Pancreas (tissue), 10 donors: ENCODE data around the gene DCHS2. TPM values are rescaled to one million over a fixed set of nuclear protein-coding genes. Genes with fewer than 3 reads are reported as not detected.

ENCODE experiments used
- ATAC-seq, 4 donors: fragments of 200-7000 bp; cut with Tn5 transposase; one replicate each; pipeline versions ENCODE4 v1.8.0 to v1.9.1; 2020; ENCODE audit warnings: mild to moderate bottlenecking in 4 of 4, moderate library complexity in 4 of 4
- DNase-seq, 6 donors: peaks; one replicate each; pipeline ENCODE4 v3.0.0-alpha.2; 2020
- FAIRE-seq: peaks from 2 replicates; lab custom pipeline; 2012; peaks lifted over from hg19 to GRCh38; lab: Jason Lieb, UNC
- H3K27ac ChIP-seq, 4 donors: fragments of 200-600 bp; sonication (generic); 1 replicate in 3 of 4; 2 replicates in 1 of 4; pipeline versions ENCODE4 v1.5.0 to v1.8.0; 2020
- H3K27me3 ChIP-seq, 4 donors: fragments of 200-600 bp; one replicate each; pipeline ENCODE4 v1.8.0; 2021
- H3K36me3 ChIP-seq, 3 donors: fragments of 200-600 bp; sonication (generic) in 1 of 3; one replicate each; pipeline versions ENCODE4 v1.5.0 to v1.8.0; 2020 to 2021
- H3K4me1 ChIP-seq, 3 donors: fragments of 200-600 bp; one replicate each; pipeline ENCODE4 v1.8.0; 2021
- H3K4me3 ChIP-seq, 4 donors: fragments of 200-600 bp; sonication (generic) in 2 of 4; one replicate each; pipeline versions ENCODE4 v1.5.0 to v1.8.0; 2020 to 2021
- H3K9me3 ChIP-seq, 4 donors: fragments of 200-600 bp; one replicate each; pipeline ENCODE4 v1.8.0; 2021
- WGBS, 2 donors: extraction: QIAGEN DNeasy Blood & Tissue Kit; methylation state at CpG; one replicate each; pipeline ENCODE4 v1.1.7; 2013; 5-methylcytosine and 5-hydroxymethylcytosine counted together
- intact Hi-C, 3 donors: fragments of 100-400 bp; cut with DNase I; formaldehyde crosslinking; loops; one replicate each; pipeline versions ENCODE4 v1.11.1 to v1.14.2; 2022
- polyA plus RNA-seq, 2 donors: library from polyadenylated mRNA; stranded (reverse); fragments of 200-250 nt; gene quantifications; one replicate each; pipeline ENCODE4 v1.2.3, GENCODE V29; 2013
- total RNA-seq, 6 donors: library from RNA; stranded (reverse); fragmentation: NEBNext Ultra II Directional in 4 of 6; extraction: Animal tissue kit (Norgen Biotek cat#: 25700) in 4 of 6; gene quantifications; one replicate each; pipeline versions ENCODE4 v1.2.1 to v1.2.4, GENCODE V29; 2021 to 2023
- TF ChIP-seq, protein P1 (sequence below), 4 donors: fragments of 200-600 bp; sonication (generic) in 3 of 4; IDR thresholded peaks; one replicate each; pipeline versions ENCODE4 v1.5.0 to v1.8.0; 2021; ENCODE audit warnings: antibody characterized with exemption in 4 of 4
- donor health status: healthy with polysubstance abuse.
- donor health status: DM: no; HTN: no; CAD: no; lungs with moderate emphysema.
- donor health status: DM: no; HTN: no; CAD: no.
- donor health status: control.
- donor health status: control.
- donor health status: Bipolar disorder and iron deficiency.
- donor health status: DM: yes; HTN: yes; CAD: no.
- donor health status: DM: no; HTN: no; CAD: no.
- donor health status: DM: no; HTN: no; CAD: no.
- donor health status: DM: yes; HTN: yes; CAD: no.

Gene DCHS2
- total and polyA plus RNA-seq, 8 donors: 0.04 to 0.23 (median 0.09) TPM; not detected in 1

- Histone ChIP-seq H3K4me1 (no peaks in the 10 kb centered on the region), H3K27ac (no peak overlapping the region), H3K4me3 (no peak overlapping the region), H3K36me3 (no peaks in the 10 kb centered on the region), H3K9me3 (no peaks in the 10 kb centered on the region), H3K27me3 (no peaks in the 10 kb centered on the region)
- no peak for ATAC-seq
- no peak for DNase-seq
- FAIRE-seq: no peak
- intact Hi-C loops: no loop called here
- TF ChIP-seq, protein P1, sequence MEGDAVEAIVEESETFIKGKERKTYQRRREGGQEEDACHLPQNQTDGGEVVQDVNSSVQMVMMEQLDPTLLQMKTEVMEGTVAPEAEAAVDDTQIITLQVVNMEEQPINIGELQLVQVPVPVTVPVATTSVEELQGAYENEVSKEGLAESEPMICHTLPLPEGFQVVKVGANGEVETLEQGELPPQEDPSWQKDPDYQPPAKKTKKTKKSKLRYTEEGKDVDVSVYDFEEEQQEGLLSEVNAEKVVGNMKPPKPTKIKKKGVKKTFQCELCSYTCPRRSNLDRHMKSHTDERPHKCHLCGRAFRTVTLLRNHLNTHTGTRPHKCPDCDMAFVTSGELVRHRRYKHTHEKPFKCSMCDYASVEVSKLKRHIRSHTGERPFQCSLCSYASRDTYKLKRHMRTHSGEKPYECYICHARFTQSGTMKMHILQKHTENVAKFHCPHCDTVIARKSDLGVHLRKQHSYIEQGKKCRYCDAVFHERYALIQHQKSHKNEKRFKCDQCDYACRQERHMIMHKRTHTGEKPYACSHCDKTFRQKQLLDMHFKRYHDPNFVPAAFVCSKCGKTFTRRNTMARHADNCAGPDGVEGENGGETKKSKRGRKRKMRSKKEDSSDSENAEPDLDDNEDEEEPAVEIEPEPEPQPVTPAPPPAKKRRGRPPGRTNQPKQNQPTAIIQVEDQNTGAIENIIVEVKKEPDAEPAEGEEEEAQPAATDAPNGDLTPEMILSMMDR (IDR thresholded peaks at IDR 0.05): no peak
- WGBS, 2 donors: 84 to 92% methylated on average over 1 of the region's 1 CpG
These were observed 50.5 kb downstream of the DCHS2 start for GRCh38 chr4:154441124-154441523.

DNA sequence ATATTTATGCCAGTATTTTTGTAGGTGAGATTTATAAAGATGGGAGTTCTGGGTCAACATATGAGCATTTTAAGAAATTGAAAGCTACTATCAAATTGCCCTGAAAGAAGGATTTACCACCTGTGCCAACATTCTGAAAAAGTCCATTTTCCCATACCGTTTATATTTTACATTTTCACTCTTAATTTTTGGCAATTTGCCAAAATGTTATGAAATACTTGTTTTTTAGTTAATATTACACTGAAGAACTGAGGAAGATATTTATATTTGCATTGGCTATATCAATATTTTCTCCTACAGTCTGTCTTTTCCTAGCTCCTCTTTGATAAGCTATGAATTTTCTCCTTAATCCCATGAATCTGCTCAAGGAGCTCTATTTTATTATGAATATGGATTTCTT, 52.4 kb downstream of the DCHS2 start:
- no peaks in the 10 kb centered on the region for H3K4me1 ChIP-seq
- intact Hi-C loops: no loop called here
- WGBS, 2 donors: 1 to 2% methylated on average over 1 of the region's 1 CpG

GRCh38 chr4:154435895-154436294, 55.7 kb downstream of the DCHS2 start:
- no peaks in the 10 kb centered on the region for H3K27me3 ChIP-seq
- H3K9me3 ChIP-seq: no peaks in the 10 kb centered on the region
- no peak for DNase-seq
- H3K4me1 ChIP-seq: no peaks in the 10 kb centered on the region
- no peak for FAIRE-seq
- no peak for ATAC-seq
- TF ChIP-seq, protein P1 (IDR thresholded peaks at IDR 0.05): no peak
- WGBS, 2 donors: 24 to 25% methylated on average over 1 of the region's 1 CpG
- no peak overlapping the region for H3K27ac ChIP-seq
- H3K36me3 ChIP-seq: no peaks in the 10 kb centered on the region
- no peak overlapping the region for H3K4me3 ChIP-seq
- intact Hi-C loops: no loop called here

More for the DNA sequence above, 52.4 kb downstream of the DCHS2 start:
- ATAC-seq (no peak), FAIRE-seq (no peak), DNase-seq (no peak)
- TF ChIP-seq, protein P1 (IDR thresholded peaks at IDR 0.05): no peak
- no peak overlapping the region for H3K4me3 ChIP-seq
- no peak overlapping the region for H3K27ac ChIP-seq
- no peaks in the 10 kb centered on the region for H3K27me3 ChIP-seq
- H3K36me3 ChIP-seq: no peaks in the 10 kb centered on the region
- H3K9me3 ChIP-seq: no peaks in the 10 kb centered on the region

DNA sequence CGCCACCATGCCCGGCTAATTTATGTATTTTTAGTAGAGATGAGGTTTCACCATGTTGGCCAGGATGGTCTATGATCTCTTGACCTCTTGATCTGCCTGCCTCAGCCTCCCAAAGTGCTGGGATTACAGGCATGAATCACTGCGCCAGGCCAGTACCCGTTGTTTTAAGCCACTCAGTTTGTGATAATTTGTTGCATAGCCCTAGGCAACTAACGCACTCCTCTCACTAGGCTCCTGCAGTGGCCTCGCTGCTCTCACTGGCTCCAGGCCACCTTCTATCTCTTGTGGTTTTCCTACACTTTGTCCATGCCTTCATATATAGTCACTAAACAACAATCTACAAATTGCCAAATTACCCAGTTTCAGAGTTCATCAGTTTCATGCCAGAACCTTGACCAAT, 58.1 kb downstream of the DCHS2 start:
- Histone ChIP-seq H3K4me1 (no peaks in the 10 kb centered on the region), H3K36me3 (no peaks in the 10 kb centered on the region), H3K27me3 (no peaks in the 10 kb centered on the region), H3K27ac (no peak overlapping the region), H3K4me3 (no peak overlapping the region), H3K9me3 (no peaks in the 10 kb centered on the region)
- DNase-seq (no peak), ATAC-seq (no peak), FAIRE-seq (no peak)
- WGBS, 2 donors: 88 to 92% methylated on average over 6 of the region's 6 CpGs
- TF ChIP-seq, protein P1 (IDR thresholded peaks at IDR 0.05): no peak
- intact Hi-C loops: no loop called here

GRCh38 chr4:154429176-154429575, 62.4 kb downstream of the DCHS2 start:
- no peak for DNase-seq
- no peaks in the 10 kb centered on the region for H3K4me1 ChIP-seq
- H3K36me3 ChIP-seq: no peaks in the 10 kb centered on the region
- no peak for FAIRE-seq
- H3K4me3 ChIP-seq: no peak overlapping the region
- no peak for ATAC-seq
- no peak overlapping the region for H3K27ac ChIP-seq
- WGBS, 2 donors: 81 to 87% methylated on average over 5 of the region's 5 CpGs
- TF ChIP-seq, protein P1 (IDR thresholded peaks at IDR 0.05): no peak
- intact Hi-C loops: no loop called here
- no peaks in the 10 kb centered on the region for H3K9me3 ChIP-seq
- H3K27me3 ChIP-seq: no peaks in the 10 kb centered on the region
